HG02678 (cell line): Measurements from ENCODE around the gene PDZRN3.
"Not testable (repeated sequence)": the region's sequence is repeated elsewhere in the genome, so short reads cannot be mapped to it uniquely, and the experiment has no call there.

Source experiments
- ATAC-seq: cut with Tn5 transposase; IDR thresholded peaks from one replicate; pipeline ENCODE4 v1.9.1; 2021; ENCODE audit warnings: mild to moderate bottlenecking, moderate library complexity; ENCODE audit not compliant: unreplicated experiment

Gene PDZRN3

DNA sequence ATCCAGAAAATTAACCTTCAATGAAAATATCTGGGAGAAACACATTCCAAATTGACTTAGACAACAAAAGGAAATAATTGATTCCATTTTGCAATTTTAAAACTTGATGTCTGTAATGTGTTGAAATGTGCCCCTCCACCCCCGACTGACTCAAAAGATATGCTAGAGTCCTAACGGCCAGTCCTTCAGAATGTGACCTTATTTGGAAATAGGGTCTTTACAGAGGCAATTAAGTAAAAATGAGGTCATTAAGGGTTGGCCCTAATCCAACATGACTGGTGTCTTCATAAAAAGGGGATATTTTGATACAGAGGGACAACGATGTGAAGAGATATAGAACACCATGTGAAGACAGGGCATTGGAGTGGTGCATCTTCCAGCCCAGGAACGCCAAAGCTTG is 153.9 kb downstream of the PDZRN3 start:
- no peak for ATAC-seq

DNA sequence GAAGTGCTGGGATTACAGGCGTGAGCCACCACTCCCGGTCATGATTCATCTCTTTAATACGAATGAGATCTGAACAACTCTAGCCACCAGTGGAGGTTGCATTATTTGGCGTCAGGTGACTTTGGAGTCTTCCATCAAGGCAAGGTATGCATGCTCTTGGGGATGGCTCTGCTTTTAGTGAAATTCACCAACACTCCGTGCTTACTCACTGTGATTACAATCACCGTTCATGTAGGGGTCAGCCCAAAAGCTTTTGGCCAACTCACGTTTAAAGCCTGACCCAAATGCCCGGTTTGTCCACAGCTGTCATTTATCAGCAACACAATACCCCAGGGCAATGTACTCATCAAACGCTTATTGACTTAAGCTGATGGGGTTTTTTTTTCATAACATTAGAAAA is 155.4 kb downstream of the PDZRN3 start:
- no peak for ATAC-seq

DNA sequence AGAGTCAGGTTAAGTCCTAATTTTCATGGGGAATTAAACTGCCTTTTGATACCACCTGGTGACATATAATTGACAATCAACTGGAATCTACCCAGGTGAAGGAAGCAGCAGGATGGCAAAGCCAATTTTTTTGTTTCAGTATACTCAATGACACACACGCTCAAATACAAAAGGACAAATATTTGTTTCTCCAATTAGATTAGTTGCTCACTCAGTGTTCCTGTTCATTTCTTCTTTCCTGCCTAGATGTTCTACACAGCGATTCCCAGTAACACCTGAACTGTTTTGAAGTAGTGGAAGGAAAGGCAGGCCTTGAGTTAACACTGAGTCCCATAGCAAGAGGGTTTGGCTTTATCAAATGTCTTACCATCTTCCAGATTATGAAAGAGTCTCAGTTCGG is 157.5 kb downstream of the PDZRN3 start:
- ATAC-seq: no peak

DNA sequence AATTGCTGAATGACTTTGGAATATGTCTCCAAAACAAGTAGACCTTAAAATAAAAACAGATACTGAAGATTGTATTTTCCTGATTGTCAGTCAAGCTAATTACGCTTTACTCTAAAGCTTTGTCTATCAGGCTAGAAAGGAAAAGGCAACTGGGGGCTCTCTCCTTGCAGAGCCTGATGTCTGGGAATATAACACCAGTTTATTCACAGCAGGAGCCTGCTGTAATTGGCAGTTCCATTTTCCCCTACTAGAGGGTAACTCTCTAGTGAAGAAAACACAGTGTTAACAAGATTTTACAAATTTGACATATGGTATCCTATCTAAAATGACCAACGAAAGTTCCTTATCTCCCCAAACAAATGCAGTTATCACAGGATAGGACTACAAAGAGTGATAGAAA is 158.8 kb downstream of the PDZRN3 start:
- no peak for ATAC-seq

DNA sequence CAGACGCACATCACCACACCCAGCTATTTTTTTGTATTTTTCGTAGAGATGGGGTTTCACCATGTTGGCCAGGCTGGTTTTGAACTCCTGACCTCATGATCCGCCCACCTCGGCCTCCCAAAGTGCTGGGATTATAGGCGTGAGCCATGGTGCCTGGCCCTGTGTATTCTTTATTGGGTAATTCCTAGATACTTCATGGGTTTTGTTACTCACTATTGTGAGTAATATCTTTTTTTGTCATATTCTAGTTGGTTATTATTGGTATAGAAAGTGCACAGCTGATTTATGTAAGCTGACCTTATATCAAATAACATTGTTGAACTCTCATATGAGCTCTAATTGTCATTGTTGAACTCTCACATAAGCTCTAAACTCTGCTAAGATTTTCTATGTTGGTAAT is 160.6 kb downstream of the PDZRN3 start:
- ATAC-seq: not testable (repeated sequence)

DNA sequence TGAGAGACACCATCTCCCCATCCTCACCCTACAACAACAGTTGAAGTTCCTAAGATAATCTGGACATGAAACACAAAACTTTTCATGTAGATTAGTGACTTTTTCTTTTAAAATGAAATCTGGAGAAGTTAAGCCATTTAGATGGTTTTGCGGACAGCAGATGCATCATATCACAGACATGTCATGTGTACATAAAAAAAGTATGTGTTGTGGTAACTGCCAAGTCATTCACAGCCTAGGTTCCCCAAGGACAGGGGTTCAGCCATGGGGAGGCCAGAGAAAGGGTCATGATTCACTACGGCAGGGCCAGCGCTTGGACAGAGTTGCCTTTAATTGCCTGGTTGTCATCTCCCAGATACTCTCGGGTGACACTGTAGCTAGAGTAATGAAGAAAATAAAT is 163.2 kb downstream of the PDZRN3 start:
- ATAC-seq: no peak

DNA sequence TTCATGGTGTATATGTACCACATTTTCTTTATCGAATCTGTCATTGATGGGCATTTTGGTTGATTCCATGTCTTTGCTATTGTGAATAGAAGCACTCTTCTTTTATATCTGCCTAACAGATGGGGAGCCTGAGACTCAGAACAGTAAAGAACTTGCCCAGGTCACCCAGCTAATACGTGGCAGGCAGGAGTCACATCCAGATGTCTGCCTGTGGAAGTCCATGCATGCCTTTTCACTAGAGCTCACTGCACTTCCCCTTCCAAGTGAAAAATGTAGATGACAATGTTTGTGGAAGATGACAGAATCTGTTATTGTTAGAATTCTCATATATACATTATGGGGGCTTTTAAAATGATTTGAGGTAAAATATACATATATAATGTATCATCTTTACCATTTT is 165.0 kb downstream of the PDZRN3 start:
- ATAC-seq: no peak

DNA sequence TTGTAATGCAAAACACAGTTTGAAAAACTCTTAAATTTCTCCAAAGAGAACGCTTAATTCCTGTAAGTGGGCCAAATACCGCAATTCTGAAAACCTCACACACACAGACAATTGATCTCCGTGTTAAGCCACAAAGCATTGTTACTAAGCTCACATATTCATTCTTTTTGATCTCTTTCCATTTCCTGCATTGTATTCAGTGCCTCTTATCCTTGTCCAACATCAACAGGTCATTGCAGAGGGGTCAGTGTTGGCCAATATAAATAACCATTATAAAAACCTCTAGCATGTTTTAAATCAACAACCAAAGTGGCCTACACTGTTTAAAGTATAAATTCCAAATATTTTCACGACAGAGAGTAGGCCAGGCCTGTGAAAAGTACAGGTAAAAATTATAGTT is 171.1 kb downstream of the PDZRN3 start:
- ATAC-seq: no peak

DNA sequence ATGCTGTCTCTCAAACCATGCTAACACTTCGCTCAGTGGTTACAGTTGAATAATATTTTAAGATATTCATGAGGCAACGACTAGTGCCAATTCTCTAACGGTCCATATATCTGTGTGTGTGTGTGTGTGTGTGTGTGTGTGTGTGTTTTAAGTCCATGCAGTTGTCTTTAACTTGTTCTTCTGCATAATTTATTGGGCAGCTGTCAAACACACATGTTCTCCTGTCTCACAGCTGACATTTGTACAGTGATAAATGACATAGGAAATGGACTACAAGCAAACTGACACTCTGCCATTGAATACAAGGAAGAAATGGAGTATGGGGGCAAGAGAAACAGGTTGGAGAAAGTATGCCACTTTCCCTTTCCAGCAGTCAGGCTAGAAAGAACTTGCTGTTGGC is 172.0 kb downstream of the PDZRN3 start:
- no peak for ATAC-seq

DNA sequence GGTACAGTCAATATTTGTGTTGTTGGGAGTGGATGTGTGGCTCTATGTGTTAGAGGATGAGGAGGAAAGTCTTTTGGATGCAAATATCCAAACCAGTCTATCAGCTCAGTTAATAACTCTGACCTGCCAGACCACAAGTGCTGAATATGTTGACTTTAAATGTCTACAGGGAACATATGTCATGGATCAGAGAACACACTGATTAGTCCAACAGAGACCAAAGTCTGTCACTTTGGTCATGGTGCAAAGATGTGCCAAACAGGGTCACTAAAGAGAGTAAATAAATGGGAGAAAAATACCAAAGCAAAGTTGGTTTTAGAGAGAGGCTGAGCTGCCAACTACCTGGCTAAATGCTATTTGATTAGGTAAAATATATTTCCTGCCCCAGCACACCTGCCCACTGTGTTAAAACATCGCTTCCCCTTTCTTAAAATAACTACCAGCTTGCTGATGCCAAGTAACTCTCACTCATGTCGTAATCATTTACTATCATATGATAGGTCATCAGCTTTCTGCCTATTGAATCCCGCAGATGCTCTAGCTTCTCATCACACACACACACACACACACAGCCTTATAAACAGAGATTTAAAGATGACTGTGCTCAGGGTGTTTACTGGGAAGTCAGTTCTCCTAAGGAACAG is 173.3 kb downstream of the PDZRN3 start:
- peak; percentile 27 for ATAC-seq

DNA sequence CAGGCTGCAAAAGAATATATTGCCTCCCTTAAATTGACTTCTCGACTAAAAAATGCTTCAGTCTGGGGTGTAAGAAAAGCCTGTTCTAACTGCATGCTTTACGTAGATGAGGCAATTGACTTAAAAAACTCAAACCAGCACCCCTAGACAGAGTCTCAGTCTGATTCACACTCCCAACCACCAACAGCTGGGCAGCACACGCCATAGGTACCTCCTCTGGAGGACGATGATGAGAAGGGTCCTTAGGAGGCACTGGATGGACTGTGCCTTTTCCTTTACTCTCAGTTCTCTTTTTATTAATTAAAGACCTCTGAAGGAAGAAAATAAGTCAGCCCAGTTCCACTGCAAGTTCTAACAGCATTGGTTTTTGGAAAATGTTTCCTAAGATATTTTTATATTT is 175.0 kb downstream of the PDZRN3 start:
- peak; percentile 47 for ATAC-seq

DNA sequence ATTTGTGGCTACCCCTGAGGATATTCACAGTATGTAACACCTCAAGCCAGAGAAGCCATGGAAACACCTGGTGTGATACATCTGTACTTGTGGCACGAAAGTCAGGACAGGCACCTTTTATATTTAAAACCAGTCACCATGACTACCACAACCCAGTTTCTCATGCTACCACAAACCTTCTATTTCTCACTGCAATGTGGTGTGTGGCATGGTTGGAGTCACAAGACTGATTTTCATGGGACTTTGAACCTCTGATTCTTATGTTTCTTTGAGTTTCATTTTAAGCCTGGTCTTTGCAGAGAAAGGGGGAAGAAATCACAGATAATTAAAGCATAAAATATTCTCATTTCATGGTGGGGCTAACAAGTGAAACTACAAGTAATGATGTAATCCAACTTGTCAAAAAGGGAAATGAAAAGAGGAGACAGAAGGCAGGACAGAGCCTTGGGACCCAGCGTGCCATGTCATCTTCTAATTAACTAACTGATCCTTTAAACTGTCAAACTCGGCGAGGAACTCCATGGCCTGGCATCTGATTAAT is 175.9 kb downstream of the PDZRN3 start:
- ATAC-seq: peak; percentile 90

DNA sequence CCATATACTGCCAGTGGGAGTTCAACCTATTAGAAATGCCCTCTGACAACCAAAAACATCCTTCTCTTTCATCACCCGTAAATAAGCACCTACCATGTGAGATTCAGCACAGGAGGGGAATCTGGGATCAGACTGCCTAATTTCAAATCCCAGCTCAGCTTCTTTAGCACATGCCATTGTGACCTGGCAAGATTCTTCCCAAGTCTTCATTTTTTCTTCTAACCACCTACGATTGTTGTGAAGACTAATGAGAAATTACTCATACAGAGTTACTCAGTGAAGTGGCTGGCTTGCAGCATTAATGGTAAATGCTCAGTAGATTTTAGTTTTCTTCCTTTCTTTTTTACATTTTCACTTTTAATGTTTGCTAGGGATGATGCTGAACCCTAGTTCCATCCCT is 176.7 kb downstream of the PDZRN3 start:
- ATAC-seq: no peak

DNA sequence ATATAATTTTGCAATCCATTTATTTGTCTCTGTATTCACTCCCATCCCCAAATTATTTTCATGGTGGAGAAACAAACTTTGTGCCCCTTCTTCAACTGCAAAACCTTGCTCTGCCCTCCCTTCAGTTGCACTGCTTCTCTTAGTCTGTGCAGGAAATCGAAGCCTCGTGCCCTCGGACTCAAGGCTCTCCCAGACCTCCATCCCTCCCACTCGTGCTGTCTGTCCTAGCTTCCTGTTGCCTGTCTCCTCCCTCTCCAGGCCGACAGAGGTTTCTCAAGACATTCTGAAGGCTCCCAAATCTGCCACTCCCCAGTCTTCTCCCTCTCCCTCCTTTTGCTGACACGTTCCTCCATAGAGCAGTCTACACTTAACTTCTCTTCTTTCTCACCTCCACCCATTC is 177.6 kb downstream of the PDZRN3 start:
- no peak for ATAC-seq

DNA sequence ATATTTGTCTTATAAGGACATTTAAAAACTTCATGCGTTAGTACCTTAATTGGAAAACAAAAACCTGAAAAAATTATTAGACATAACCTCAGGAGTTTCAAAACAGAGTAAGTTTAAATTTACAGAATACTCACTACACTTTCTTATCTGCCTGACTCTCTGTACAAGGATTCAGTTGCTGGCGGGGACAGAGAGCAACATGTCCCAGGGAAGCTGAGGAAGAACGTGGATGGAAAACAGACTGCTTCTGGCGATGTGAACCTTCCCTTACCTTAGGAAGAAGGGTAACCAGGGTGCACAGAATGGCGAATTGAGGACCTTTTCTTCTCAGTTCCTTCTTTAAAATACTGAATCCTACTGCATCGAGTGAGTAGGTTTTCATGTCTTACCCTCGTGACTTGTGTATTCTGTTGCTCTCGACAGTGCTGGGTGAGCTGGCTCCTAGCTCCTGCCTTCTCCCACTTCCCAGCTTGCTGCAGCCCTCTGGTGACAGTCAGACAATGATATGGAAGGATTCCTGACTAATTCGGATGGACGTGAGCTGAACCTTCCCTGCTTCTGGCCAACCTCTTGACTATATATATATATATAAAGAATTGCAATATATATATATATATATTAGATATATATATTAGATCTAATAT is 178.2 kb downstream of the PDZRN3 start:
- ATAC-seq: no peak

DNA sequence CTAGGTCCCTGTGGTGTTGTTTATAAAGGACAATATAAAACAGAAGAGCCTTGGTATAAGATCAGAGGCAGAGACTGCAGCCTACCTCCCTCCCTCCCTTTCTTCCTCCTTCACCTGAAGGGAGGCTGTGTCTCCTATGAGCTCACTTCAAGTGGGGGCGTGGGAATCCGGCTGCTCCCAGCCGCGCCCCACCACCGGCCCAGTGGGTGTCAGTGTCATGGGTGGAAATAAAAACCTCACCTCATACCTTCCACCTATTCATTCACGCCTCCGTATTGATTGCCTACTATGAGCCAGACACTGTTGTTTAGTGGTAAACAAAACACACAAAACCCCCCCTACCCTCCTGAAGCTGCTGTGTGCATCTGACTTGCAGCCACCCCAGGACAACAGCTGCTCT is 181.9 kb downstream of the PDZRN3 start:
- no peak for ATAC-seq

DNA sequence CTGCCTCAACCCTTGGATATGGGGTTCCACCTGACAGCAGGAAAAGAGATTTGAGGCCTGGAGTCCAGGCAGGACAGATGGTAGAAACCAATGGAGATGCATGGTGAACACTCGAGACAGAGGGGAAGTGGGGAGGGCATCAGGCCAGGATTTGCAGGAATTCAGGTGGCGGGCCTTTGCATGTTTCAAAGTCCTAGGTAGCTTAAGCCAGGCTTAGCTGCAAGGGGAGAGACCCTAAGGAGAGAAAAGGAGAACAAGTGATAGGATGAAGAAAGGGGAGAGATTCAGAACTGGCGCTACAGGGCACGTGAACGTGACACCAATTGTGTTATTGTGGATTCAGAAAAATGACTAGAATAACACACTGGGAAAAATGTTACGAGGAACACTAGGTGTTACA is 182.6 kb downstream of the PDZRN3 start:
- no peak for ATAC-seq

DNA sequence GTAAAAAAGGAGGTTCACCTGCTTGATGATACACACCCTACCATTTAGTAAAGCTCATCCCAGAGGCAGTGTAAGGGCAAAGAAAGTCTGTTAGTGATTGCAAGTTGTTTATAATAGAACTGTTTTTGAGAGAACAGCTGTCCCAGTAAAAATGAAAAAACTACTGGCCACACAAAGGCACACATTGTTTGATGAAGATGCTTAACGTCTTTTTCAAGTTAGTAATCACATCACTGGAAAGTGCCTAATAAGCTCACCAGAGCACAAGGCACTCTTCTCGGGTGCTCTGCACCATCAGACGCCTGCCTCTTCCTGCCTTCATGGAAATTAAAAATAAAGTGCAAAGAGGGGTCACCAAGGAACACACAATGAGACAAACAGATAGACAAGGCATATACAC is 186.9 kb downstream of the PDZRN3 start:
- no peak for ATAC-seq

DNA sequence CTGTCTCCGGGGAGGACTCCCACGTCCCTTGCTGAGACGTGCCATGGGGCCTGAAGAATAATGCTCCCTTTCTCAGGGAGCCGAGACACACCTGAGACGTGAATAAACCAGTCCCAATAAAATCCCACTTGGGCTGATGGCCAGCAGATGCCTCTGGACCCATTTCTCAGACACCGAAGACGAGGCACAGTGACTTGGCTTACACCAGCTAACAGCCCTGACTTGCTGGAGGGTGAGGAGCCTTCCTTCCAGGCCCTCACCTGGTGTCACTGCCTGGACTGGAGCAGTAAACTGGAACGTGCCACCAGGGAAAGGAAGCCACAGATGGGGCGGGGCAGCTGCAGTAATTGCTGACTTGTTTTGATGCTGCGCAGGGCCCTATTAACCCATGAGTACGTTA is 189.7 kb downstream of the PDZRN3 start:
- ATAC-seq: no peak

DNA sequence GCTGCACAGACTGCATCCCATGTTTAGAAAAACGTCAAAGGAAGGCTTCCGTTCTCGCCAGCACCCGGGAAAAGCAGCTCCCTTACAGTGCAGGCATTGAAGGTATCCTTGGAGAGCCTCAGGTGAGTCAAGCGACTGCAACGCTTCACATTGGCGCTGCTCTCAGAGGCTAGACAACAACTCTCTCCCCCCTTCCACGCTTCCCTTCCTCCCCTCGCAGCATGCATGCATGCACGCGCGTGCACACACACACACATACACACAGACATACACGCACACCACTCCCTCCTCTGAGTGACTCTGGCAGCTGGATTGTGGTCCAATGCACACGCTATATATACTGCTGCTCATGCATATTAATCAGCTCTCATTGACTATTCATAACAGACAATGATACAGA is 191.1 kb downstream of the PDZRN3 start:
- ATAC-seq: no peak

DNA sequence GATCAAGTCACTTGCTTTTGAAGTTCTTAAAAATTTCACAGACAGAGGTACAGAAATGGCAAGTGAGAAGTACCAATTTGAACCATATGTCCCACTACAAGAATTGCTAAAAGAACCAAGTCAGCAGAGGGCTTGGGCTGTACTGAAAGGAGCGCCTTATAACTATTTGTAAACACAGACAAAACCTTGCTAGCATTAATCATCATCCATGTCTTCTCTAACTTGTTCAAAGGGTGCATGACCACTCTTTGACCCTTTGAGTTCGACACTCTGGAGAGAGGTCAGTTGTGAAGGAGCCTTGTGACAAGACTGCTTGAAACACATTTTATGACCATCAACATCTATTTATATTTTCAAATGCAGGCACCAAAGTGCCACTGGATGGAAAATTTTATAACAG is 191.7 kb downstream of the PDZRN3 start:
- ATAC-seq: no peak

DNA sequence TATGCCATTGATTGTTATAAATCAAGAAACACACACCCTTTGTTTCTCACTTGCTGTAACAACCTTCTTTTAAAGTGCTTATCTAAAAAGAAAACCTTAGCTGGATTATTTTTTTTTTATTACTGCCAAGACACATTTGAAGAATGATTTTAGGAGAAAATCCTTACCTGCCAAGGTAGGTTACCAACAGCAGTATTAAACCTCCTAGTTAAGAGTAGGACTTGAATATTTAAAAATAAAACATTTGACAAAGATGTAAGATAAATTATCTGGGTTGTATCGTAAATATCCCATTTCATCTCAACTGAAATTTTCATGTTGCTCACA is 192.1 kb downstream of the PDZRN3 start:
- no peak for ATAC-seq
